ENCODE measurements around the gene RNF4.
A peak's percentile ranks its signal among the peaks of the same experiment; 100 is the strongest.
"Not testable (repeated sequence)": the region's sequence is repeated elsewhere in the genome, so short reads cannot be mapped to it uniquely, and the experiment has no call there.

The RNF4 gene

DNA sequence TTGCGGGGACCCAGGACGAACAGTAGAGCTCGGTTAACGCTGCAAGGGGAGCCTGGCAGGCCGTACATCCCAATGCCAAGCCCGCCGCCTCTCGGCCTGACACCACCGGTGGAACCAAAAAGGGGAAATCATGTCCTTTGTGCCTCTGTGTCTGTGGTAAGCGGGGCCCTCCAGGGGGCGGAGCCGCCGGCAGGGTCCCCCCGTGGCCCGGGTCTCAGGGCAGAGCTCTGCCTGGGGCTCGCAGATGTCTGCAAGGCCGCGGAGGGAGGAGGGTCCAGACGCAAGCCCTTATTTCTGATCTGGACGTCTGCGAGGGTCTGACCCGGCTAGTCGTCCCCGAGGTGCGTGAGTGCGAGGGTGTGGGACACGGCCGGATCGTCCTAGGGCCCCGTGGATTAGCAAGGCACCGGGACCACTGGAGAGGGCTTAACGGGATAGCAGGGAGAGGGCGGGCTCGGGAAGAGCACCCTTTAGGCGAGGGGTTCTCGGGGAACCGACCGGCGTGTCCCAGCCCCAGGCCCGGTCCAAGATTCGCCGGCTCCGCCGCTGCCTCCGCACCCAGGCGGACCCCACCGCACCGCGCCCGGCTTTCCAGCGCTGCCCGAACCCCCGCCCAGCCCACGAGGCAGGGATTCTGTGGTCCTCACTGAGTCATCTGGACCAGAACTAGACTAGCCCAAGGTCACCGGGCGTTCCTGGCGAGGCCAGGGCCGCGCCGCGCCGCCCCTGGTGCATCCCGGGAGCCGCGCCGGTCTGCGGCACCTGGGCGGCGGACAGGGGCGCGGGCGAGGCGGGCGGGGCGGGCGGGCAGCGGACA lies 66.7 kb downstream of the RNF4 start:
- peak; percentile 69 for DNase-seq

- DNase-seq: peak; percentile 99
Measured at GRCh38 chr4:2536193-2537010, 67.5 kb downstream of the RNF4 start, which contains the start of gene FAM193A. FAM193A (plus strand) TSS chr4:2536647; CDS start chr4:2536916, 269 bp downstream.

DNA sequence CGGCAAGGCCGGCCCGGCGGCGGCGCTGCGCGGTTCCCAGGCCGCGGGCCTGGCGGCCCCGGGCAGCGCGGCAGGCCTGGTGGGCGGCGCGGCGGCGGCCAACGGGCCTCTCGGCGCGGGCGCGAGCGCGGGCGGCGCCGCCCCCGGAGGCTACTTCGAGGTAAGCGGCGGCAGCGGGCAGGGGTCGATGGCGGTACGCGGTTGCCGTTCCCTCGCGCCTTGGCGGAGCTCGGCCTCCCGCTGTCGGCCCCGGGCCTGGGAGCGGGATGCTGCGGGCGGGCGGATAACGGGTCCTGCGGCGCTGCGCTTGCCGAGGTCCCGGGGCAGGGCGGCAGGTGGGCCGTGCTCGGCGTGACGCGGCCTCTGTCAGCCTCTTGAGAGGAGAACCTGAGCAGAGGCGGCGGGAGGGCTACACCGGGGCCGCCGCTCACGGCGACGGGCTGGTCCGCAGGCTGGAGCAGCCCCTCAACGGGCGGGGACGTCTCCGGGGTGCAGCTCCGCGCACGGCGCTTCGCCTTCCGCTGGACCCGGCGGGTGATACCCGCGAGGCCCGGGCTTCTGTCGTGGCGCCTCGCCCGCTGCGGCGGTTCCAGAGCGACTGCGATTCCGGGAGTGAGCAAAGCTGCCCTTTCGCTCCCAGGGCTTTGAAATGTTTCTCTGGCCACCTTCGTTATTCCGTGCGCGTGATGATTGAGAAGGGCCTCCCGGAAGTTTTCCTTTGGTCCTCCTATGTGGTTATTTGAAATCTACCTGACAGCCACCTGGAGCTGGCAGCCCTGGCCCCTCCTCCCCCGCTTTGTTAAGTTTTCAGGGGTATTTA lies 68.3 kb downstream of the RNF4 start:
- peak; percentile 51 for DNase-seq

DNA sequence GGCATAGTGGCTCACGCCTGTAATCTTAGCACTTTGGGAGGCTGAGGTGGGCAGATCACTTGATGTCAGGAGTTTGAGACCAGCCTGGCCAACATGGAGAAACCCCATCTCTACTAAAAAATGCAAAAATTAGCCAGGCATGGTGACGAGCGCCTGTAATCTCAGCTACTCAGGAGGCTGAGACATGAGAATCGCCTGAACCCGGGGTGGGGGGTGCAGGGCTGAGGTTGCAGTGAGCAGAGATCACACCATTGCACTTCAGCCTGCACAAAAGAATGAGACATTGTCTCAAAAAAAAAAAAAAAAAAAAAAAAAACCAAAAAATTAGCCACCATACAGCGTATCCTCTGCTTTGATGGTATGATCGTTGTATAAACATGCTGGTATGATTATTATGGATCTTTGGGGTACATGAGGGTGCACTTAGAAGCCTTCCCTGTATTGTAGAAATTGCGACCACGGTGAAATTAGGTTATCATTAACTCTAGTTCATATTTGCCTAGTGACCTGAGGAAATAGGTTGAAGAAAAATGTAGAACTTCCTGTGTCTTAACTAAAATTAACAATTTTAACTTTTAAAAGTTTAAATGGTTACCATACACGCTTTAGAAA lies 74.8 kb downstream of the RNF4 start:
- DNase-seq: not testable (repeated sequence)

DNA sequence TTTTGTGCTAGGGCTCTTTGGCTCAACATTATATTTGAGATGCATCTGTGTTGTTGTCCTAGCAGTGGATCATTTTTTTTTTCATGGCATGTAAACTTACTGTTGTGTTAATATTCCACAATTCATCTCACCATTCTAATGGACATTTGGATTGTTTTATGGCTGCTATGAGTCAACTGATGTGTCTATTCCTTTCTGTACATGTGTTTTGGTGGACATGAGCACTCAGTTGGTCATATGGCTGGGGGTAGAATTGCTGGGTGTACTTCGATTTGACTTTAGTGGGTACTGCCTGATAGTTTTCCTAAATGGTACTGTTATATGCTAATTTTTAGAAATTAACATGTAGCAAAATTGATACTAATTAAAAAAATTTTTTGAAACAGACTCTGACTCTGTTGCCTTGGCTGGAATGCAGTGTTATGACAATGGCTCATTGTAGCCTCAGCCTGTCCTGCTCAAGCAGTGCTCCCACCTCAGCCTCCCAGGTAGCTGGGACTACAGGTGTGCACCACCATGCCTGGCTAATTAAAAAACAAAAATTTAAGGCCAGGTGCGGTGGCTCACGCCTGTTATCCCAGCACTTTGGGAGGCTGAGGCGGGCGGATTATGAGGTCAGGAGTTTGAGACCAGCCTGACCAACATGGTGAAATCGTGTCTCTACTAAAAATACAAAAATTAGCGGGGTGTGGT lies 76.6 kb downstream of the RNF4 start:
- no peak for DNase-seq

GRCh38 chr4:2546286-2546823 lies 77.4 kb downstream of the RNF4 start:
- DNase-seq: no peak

DNA sequence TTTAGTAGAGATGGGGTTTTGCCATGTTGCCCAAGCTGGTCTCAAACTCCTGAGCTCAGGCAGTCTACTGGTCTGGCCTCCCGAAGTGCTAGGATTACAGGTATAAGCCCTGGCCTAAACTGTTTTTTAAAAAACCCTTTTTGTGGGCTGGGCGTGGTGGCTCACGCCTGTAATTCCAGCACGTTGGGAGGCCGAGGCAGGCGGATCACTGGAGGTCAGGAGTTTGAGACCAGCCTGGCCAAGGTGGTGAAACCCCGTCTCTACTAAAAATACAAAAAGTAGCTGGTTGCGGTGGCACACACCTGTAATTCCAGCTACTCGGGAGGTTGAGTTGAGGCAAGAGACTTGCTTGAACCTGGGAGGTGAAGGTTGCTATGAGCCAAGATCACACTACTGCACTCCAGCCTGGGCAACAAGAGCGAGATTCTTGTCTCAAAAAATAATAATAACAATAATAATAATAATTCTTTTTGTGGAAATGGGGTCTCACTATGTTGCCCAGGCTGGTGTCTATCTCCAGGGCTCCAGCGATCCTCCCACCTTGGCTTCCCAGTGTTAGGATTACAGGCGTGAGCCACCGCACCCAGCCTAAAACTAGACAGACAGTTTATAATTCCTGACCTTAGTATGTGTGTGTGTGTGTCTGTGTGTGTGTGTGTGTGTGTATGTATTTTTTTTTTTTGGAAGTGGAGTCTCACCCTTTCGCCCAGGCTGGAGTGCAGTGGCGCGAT lies 78.2 kb downstream of the RNF4 start:
- DNase-seq: not testable (repeated sequence)

GRCh38 chr4:2551118-2551517 lies 82.2 kb downstream of the RNF4 start:
- DNase-seq: no peak

DNA sequence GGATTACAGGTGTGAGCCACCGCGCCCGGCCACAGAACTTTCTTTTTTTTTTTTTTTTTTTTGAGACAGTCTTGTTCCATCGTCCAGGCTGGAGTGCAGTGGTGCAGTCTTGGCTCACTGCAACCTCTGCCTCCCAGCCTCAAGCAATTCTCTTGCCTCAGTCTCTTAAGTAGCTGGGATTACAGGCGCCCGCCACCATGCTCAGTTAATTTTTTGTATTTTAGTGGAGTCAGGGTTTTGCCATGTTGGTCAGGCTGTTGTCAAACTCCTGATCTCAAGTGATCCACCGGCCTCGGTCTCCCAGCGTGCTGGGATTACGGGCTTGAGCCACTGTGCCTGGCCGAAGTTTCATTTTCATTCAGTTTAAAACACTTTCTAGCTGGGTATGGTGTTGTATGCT lies 83.9 kb downstream of the RNF4 start:
- no peak for DNase-seq

GRCh38 chr4:2558301-2558700 lies 89.4 kb downstream of the RNF4 start:
- DNase-seq: no peak

- DNase-seq: no peak
Measured at GRCh38 chr4:2560167-2560566, 91.3 kb downstream of the RNF4 start.

Data from NK-92 treated with Interleukin-12 subunit alpha and Interleukin-12 subunit beta, amount 100 ng/mL, for 24 hours (cell line).